Transverse colon (tissue), 3 donors: ENCODE measurements around the gene TGFB1I1.

Source experiments
- POLR2A ChIP-seq: fragments of 450-650 bp; IDR thresholded peaks from one replicate; pipeline ENCODE4 v1.6.1; 2016; ENCODE audit warnings: antibody characterized with exemption, mild to moderate bottlenecking, moderate library complexity
- POLR2AphosphoS5 ChIP-seq, 3 donors: sonication (generic); formaldehyde crosslinking; IDR thresholded peaks; one replicate each; pipeline ENCODE4 v1.6.1; 2016; ENCODE audit warnings: antibody characterized with exemption in 3 of 3

DNA sequence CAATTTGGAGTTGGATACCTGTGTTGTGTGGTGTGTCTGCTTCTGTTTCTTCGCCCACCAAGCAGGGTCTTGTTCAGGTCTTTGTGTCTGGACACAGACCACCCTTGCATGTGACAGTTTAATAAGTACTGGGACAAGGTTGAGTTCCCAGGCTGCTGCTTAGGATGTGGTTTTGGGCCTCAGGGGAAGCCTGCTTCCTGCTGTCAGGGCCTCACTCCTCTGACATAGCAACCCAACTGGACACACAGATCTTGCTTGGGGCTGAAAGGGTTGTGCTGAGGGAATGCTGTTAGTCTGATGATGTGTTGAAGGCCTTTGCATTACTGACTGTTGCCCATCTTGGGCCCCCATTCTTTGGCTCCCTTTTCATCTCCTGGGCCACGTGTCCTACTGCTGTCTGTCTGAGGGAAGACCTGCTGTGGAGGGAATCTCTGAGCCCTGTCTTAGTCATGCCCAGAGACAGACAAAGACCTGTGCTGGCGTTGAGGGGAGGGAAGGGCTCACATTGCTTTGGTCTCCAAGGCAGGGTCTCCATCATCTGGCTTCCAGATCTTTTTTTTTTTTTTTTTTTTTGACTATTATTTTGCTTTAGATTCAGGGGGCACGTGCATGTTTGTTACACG is 4.7 kb upstream of the TGFB1I1 start:
- TF ChIP-seq POLR2AphosphoS5 (IDR thresholded peaks at IDR 0.05), result no peak
- TF ChIP-seq POLR2A, result no peak
